ENCODE data around the gene DEDD2. TPM values are rescaled to one million over a fixed set of nuclear protein-coding genes. Genes with fewer than 3 reads are reported as not detected.

DEDD2 gene
- total RNA-seq, 1 experiment from 2014 or later, result 16.9 TPM

DNA sequence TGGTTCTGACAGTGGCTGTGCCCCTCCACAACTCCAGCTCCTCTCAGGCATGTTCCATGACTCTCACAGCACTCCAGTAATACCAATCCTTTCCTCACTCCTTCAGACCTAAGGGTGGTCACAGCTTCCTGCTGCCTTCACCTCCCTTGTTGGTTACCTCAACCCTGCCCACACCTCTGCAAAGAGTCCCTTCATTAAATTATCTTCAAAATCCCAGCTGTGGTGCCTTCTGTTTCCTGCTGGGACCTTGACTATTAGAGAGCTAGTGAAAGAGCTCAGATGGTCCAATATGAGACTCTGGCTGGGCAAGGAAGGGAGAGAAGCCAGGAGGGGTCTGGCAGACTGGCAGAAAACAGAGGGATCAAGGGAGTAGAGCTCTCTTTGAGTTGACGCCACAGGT lies 26.1 kb downstream of the DEDD2 start:
- Histone ChIP-seq H3K27me3 (replicated peaks) (no peaks in the 10 kb centered on the region), H3K4me1 (replicated peaks) (peaks cover 8% of the 10 kb centered on the region), H3K36me3 (no peaks in the 10 kb centered on the region), H3K27ac (no peak overlapping the region), H3K4me3 (no peak overlapping the region), H3K9me3 (replicated peaks) (peaks cover 4% of the 10 kb centered on the region; the same call in 1 of the 2 replicates)
- DNase-seq (ENCODE audit: low read depth in 1 of 2, low spot score in 2 of 2), result no peak

DNA sequence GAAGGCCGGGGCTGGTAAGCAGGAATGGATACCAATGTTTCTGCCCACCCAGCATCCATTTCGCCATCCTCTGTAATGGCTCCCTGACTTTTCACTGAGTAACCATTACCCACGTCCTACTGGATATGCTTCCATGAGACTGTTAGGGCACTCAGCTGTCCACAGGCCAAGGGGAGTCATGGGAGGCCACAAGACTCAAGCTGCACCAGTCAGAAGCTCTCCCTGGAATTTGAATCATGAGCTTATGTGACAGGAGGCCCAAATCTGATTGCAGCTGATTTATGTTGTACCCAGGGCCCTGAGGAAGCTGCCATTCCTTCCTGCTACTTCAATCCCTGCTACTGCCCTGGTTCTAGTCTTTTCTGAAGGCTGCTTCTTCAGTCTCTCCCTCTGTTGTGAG lies 28.3 kb downstream of the DEDD2 start:
- H3K4me3 ChIP-seq, result no peak overlapping the region
- H3K27ac ChIP-seq, result no peak overlapping the region
- H3K4me1 ChIP-seq (replicated peaks), result peaks cover 10% of the 10 kb centered on the region
- no peak for DNase-seq (ENCODE audit: low read depth in 1 of 2, low spot score in 2 of 2)
- no peaks in the 10 kb centered on the region for H3K27me3 ChIP-seq (replicated peaks)
- peaks cover 4% of the 10 kb centered on the region; the same call in 1 of the 2 replicates for H3K9me3 ChIP-seq (replicated peaks)
- H3K36me3 ChIP-seq, result no peaks in the 10 kb centered on the region

DNA sequence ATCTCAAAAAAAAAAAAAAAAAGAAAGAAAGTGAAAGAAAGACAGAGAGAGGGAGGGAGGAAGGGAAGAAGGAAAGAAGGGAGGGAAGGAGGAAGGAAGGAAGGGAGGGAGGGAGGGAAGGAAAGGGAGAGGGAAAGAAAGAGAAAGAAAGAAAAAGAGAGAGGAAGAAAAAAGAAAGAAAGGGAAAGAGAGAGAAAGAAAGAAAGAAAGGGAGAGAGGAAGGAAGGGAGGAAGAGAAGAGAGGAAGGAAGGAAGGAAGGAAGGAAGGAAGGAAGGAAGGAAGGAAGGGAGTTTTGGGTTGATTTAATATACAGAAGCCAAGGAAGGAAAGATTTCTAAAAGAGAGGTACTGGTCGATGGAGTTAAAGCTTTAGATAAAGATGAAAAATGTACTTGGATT lies 28.8 kb downstream of the DEDD2 start:
- Histone ChIP-seq H3K9me3 (replicated peaks) (peaks cover 4% of the 10 kb centered on the region; the same call in 1 of the 2 replicates), H3K4me3 (no peak overlapping the region), H3K4me1 (replicated peaks) (peaks cover 10% of the 10 kb centered on the region), H3K27me3 (replicated peaks) (no peaks in the 10 kb centered on the region), H3K27ac (no peak overlapping the region), H3K36me3 (no peaks in the 10 kb centered on the region)
- DNase-seq (ENCODE audit: low read depth in 1 of 2, low spot score in 2 of 2), result no peak

DNA sequence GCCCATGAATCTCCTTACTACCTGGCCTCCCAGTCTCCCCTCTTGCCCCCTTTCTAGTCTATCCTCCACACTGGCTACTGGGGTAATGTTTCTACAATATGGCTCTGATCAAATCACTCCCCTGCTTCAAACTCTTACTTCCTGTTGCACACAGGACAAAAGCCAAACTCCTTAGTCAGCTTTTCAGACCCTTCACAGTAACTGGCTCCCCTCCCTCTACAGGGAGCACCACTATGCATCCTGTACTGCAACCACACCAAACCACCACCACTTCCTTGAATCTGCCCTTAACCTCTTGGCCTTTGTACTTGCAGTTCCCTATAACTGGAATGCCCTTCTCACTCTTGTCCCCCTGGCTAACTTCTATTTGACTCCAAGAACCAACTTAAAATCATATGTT lies 32.2 kb downstream of the DEDD2 start:
- peaks cover 1% of the 10 kb centered on the region for H3K27me3 ChIP-seq (replicated peaks)
- 0 out of 2 replicates have a peak, but pooled peaks cover 3% of the 10 kb centered on the region for H3K4me1 ChIP-seq (replicated peaks)
- no peak overlapping the region for H3K4me3 ChIP-seq
- DNase-seq (ENCODE audit: low read depth in 1 of 2, low spot score in 2 of 2), result no peak
- H3K9me3 ChIP-seq (replicated peaks), result no peaks in the 10 kb centered on the region
- no peaks in the 10 kb centered on the region for H3K36me3 ChIP-seq
- no peak overlapping the region for H3K27ac ChIP-seq

DNA sequence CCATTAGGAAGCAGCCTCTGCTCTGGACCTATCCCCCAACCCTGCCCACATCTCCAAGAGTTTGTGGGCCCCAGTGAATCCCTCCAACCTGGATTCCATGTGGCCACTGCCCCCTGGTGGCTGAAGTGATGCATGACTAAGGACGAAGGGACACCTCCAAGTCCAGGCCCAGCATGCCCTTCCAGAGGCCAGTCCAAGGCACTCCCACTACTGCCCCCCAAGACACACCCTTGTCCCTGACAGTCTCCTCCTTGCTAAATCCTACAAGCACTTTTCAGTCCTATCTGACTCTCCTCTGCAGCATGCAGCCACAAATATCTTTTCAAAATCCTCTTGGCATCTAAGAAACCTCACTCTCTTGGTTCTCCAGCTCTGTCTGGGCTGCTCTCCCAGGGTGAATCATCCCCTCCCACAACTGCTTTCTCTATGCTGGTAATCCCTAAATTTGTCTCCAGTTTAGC lies 33.0 kb downstream of the DEDD2 start:
- no peak overlapping the region for H3K27ac ChIP-seq
- DNase-seq (ENCODE audit: low read depth in 1 of 2, low spot score in 2 of 2), result peak; percentile 58 to 85

DNA sequence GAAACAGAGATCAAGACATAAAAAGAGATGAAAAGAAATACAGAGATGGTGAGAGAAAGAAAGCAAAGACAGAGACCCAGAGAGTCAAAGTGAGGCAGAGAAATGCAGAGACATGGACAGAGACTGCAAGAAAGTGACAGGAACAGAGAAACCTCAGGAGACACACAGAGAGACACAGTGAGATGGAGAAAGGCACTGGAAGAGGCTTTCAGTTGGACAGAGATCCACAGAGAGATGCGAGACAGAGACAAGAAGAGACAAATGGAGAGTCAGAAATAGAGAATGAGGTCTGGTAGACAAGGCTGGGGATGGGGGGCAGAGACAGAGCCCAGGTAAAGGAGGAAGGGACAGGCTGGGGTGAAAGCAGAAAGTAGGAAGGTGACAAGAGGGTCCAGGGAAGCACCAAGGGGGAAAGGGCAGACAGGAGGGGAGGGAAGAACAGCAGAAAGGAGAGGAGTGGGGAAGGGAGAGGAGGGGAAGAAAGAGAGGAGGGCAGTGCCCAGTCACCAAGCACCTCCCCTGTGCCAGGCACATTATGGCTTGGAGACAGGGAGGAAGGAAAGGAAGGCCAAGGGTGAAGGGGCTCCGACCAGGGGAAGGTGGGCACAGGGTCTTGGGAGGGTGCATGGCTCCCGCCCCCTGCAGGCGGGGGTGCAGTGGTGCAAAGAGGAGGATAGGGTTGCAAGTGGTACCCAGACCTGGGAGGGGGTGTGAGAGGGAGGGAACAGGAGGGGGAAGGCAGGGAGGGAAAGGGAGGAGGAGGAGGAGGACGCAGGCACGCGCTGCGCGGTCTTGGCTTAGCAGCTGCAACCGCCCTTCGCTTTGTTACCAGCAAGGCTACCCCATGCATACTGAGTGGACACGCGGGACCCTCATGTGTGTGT lies 38.4 kb downstream of the DEDD2 start:
- H3K4me3 ChIP-seq, result no peak overlapping the region
- no peaks in the 10 kb centered on the region for H3K9me3 ChIP-seq (replicated peaks)
- H3K36me3 ChIP-seq, result no peaks in the 10 kb centered on the region
- H3K4me1 ChIP-seq (replicated peaks), result peaks cover 16% of the 10 kb centered on the region
- H3K27me3 ChIP-seq (replicated peaks), result peaks cover 60% of the 10 kb centered on the region
- DNase-seq (ENCODE audit: low read depth in 1 of 2, low spot score in 2 of 2), result no peak
- H3K27ac ChIP-seq, result no peak overlapping the region

More for the DNA sequence above, 33.0 kb downstream of the DEDD2 start:
- no peak overlapping the region for H3K4me3 ChIP-seq
- H3K4me1 ChIP-seq (replicated peaks), result 0 out of 2 replicates have a peak, but pooled peaks cover 3% of the 10 kb centered on the region
- peaks cover 10% of the 10 kb centered on the region for H3K27me3 ChIP-seq (replicated peaks)
- H3K36me3 ChIP-seq, result no peaks in the 10 kb centered on the region
- no peaks in the 10 kb centered on the region for H3K9me3 ChIP-seq (replicated peaks)

DNA sequence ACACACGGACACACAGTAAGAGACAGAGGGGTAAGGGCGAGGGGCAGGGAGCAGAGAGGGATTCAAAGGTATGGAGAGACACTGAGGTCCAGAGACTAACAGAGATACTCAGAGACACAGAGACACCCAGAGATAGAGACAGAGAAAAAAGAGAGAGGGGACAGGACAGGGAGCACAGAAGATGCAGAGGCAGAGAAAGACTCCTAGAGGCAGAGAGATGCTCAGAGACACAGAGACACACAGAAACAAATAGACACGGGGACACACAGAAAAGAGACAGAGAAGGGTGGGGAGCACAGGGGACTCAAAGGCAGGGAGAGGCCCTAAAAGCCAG lies 39.8 kb downstream of the DEDD2 start:
- Histone ChIP-seq H3K4me3 (no peak overlapping the region), H3K4me1 (replicated peaks) (peaks cover 16% of the 10 kb centered on the region), H3K36me3 (no peaks in the 10 kb centered on the region), H3K27me3 (replicated peaks) (peaks cover 64% of the 10 kb centered on the region), H3K27ac (no peak overlapping the region), H3K9me3 (replicated peaks) (no peaks in the 10 kb centered on the region)
- DNase-seq (ENCODE audit: low read depth in 1 of 2, low spot score in 2 of 2), result no peak

DNA sequence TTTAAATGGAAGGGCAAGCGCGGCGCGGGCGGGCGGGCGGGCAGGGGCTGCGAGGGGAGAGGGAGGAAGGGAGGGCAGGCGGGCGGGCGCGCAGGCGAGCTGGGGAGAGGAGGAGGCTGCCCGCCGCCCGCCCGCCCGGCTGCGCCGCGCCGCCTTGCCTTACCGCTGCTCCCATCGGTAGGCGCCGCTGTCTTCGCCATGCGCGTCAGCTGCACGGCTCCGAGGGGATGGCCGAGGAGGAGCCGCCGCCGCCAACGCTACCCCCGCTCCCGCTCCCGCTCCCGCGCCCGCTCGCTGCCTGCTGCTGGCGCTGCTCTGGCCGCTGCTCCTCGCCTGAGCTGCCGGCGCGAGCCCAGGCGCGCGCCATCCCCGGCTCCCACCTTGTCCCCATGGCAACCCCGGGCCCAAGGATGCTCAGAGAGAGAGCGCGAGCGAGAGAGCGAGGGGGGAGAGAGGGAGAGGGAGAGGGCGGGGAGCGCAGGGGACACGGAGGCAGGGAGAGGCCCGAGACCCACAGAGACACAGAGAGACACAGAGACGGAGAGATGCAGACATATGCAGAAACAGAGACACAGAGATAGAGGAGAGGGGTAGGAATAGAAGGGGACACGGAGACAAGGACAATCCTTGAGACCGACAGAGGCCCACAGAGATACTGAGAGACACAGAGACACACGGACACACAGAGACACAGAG lies 40.3 kb downstream of the DEDD2 start:
- Histone ChIP-seq H3K4me1 (replicated peaks) (peaks cover 16% of the 10 kb centered on the region), H3K36me3 (no peaks in the 10 kb centered on the region), H3K27me3 (replicated peaks) (peaks cover 66% of the 10 kb centered on the region), H3K9me3 (replicated peaks) (no peaks in the 10 kb centered on the region), H3K27ac (no peak overlapping the region), H3K4me3 (peak overlapping the region; percentile 14)
- peak; percentile 58 to 81 for DNase-seq (ENCODE audit: low read depth in 1 of 2, low spot score in 2 of 2)

DNA sequence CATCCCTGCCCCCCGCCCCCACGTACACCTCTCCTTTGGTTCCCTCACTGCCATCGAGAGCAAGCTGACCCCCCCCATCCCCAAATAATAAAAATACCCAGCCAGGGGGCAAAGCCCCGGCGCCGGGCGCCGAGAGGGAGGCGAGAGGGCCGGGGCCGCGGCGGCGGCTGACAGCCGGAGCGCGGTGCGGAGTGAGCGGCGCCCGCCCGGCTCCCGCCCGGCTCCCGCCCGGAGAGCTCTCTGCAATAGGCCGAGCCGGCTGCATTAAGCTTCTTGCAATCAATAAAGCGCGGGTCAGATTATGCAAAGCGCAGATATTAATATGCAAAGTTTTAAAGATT lies 40.9 kb downstream of the DEDD2 start:
- Histone ChIP-seq H3K4me1 (replicated peaks) (peaks cover 16% of the 10 kb centered on the region), H3K36me3 (no peaks in the 10 kb centered on the region), H3K27ac (no peak overlapping the region), H3K27me3 (replicated peaks) (peaks cover 70% of the 10 kb centered on the region), H3K9me3 (replicated peaks) (no peaks in the 10 kb centered on the region), H3K4me3 (peak overlapping the region; percentile 24)
- DNase-seq (ENCODE audit: low read depth in 1 of 2, low spot score in 2 of 2), result no peak

DNA sequence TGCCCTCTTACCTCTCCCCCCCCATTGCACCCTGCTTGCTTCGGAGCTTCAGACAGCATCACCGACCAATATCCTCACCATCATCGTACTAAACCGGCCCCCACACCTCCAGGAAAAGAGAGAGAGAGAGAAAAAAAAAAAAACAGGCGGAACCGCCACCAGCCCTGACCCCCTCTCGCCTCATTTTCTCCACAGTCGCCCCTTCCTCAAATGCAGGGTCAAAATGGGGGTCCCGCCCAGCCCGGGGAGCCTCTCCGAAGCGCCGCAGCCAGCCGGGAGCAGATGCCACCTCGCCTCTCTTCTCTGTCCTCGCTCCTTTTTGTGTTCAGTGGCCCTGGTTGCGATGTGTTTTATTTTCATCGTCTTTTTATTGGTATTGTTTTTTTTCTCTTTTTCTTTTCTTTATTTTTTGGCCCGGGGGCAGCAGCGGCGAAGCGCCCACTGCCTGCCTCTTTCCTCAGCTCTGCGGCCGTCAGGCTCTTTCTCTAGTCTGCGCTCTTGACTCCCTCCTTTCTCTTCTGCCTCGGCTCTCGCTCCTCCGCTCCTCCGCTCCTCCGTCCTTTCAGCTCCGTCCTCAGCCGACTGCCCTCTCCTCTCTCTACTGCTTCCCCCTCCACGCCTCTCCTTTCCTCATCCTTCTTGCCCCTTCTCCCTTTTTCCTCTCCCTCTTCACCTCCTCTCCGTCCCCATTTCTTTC lies 41.4 kb downstream of the DEDD2 start:
- DNase-seq (ENCODE audit: low read depth in 1 of 2, low spot score in 2 of 2), result peak in 1 of 2 experiments; percentile 16
- Histone ChIP-seq H3K36me3 (no peaks in the 10 kb centered on the region), H3K9me3 (replicated peaks) (no peaks in the 10 kb centered on the region), H3K27me3 (replicated peaks) (peaks cover 71% of the 10 kb centered on the region), H3K4me1 (replicated peaks) (peaks cover 16% of the 10 kb centered on the region), H3K27ac (no peak overlapping the region), H3K4me3 (peak overlapping the region; percentile 24)

DNA sequence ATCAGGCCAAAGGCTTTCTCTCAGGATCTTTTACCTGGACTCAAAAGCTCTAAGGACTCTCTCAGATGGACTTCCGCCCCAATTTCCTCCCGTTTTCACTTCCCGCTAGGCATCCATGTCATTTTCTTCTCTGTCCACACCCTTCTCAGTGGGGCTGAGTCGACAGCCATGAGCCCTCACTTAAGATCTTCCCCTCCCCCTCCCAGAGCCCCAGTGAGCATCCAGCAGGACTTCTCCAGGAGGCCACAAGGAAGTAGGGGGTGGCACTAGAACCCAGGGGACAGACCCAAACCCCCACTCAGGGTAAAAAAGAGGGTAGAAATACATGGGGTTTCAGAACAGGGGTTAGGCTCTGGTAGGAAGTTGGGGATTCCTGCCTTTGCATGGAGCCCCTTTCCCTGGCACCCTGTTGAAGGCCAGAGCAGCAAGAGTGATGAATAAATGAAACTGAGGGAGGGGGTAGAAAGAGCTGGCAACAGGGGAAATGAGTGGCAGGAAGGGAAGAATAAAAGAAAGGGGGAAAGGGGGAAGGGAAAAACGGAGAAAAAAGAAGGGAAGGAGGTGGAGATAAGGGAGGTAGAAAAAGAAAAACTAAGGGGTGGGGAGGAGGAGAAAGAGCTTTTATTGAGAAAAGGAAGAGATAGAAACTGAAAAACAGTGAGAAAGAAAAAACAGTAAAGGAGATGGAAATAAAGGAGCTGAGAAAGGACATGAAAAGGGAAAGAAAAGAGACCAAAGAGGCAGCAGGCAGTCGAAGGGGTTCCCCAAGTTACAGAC lies 42.3 kb downstream of the DEDD2 start:
- Histone ChIP-seq H3K4me1 (replicated peaks) (peaks cover 16% of the 10 kb centered on the region), H3K27me3 (replicated peaks) (peaks cover 75% of the 10 kb centered on the region), H3K27ac (no peak overlapping the region)

DNA sequence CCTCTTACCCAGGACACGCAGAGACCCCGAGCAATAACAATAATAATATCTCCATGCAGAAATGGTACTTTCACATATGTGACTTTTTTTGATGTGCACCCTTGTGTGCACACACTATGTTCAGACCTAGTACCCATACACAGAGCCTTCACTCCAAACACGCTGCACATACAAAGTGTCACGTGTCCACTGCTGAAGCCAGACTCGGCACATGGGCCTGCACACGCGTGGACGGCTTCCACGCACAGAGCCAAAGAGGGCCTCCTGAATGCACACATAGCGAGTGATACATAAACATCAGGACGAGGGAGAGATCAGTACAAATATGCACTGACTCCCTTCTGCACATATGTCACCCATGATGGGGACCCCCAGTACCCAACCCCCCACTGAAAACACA lies 43.3 kb downstream of the DEDD2 start:
- no peaks in the 10 kb centered on the region for H3K9me3 ChIP-seq (replicated peaks)
- no peak overlapping the region for H3K4me3 ChIP-seq
- peaks cover 16% of the 10 kb centered on the region for H3K4me1 ChIP-seq (replicated peaks)
- H3K27me3 ChIP-seq (replicated peaks), result peaks cover 68% of the 10 kb centered on the region
- H3K36me3 ChIP-seq, result no peaks in the 10 kb centered on the region
- no peak for DNase-seq (ENCODE audit: low read depth in 1 of 2, low spot score in 2 of 2)
- no peak overlapping the region for H3K27ac ChIP-seq

More for the DNA sequence above, 42.3 kb downstream of the DEDD2 start:
- Histone ChIP-seq H3K9me3 (replicated peaks) (no peaks in the 10 kb centered on the region), H3K36me3 (no peaks in the 10 kb centered on the region), H3K4me3 (no peak overlapping the region)
- DNase-seq (ENCODE audit: low read depth in 1 of 2, low spot score in 2 of 2), result no peak

DNA sequence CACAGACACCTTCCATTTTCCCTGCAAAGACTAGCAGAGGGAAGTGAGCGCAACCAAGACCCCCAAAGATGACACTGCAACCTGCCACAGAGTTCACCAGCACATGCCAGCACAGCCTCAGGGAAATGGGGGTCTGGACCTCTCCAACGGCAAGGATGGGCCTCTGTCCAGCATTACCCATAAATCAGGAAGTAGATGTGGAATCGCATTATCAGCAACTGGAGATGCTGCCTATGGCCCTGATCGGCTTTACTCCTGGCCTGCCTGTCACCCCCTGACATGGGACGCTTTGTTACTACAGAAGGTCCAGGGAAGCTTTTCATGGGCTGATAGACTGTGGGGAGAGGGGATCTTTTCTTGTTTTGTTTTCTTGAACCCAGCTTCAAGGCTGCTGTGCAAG lies 43.8 kb downstream of the DEDD2 start:
- Histone ChIP-seq H3K27me3 (replicated peaks) (peaks cover 63% of the 10 kb centered on the region), H3K4me1 (replicated peaks) (peaks cover 16% of the 10 kb centered on the region), H3K36me3 (no peaks in the 10 kb centered on the region), H3K4me3 (no peak overlapping the region), H3K9me3 (replicated peaks) (no peaks in the 10 kb centered on the region), H3K27ac (no peak overlapping the region)
- no peak for DNase-seq (ENCODE audit: low read depth in 1 of 2, low spot score in 2 of 2)
